ENCODE measurements around the gene IPO7.
"Not testable (repeated sequence)": the region's sequence is repeated elsewhere in the genome, so short reads cannot be mapped to it uniquely, and the experiment has no call there.

IPO7 gene

DNA sequence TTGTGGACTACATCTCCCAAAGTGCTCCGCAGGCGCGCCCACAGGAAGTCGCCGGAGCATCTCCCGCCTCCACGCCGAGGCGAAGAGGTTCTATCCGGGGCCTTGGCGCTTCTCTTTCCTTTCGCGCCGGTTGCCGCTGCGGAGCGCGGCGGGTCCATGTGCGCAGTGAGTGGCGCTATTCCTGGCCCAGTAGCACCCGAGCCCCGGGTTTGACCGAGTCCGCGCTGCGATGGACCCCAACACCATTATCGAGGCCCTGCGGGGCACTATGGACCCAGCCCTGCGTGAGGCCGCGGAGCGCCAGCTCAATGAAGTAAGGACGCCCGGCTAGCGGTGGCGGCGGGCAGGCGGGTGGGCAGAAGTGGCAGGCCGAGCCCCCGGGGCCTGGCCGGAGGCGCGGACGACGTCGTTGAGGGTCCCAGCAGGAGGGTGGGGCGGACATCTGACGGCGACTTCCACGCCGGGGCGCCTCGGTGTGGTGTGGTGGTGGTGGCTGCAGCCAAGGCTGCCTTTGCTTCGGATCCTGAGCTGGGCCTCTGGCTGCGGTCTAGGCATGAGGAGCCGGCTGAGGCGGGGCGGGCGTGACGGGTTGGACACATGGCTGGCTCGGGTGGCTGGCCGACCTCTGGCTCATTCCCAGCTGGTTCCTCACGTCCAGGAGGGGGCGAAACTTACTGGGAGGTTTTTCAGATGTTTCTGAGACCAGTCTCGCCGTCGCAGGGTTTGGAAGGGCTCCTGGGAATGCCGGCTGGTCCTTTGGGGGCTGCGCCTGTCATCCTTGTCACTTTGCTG, at the start of gene IPO7:
IPO7 (plus strand) TSS at position 118 of the 792 bp plus-strand sequence; CDS start at position 230, 112 bp downstream.
- DNase-seq = peak; percentile 89 to 95

DNA sequence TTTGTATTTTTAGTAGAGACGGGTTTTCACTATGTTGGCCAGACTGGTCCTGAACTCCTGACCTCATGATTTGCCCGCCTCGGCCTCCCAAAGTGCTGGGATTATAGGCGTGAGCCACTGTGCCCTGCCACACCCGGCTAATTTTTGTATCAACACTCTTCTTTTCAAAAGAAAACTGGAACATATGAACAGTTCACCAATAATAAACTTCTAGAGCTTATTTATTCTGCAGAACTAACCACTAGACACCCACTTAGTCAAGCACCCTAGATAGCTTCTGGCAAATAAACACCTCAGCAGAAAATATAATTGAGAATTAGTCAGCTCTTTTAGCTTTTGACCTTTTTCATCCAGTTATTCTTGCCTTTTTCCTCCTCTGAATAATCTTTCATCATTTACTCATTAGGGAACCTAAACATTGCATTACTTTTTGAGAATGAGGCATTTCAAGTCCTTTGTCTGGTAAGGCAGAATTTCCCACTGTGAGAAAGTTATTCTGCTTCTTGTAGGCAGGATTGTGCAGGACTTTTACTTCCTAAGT, 42.7 kb upstream of the IPO7 start:
- DNase-seq = no peak

DNA sequence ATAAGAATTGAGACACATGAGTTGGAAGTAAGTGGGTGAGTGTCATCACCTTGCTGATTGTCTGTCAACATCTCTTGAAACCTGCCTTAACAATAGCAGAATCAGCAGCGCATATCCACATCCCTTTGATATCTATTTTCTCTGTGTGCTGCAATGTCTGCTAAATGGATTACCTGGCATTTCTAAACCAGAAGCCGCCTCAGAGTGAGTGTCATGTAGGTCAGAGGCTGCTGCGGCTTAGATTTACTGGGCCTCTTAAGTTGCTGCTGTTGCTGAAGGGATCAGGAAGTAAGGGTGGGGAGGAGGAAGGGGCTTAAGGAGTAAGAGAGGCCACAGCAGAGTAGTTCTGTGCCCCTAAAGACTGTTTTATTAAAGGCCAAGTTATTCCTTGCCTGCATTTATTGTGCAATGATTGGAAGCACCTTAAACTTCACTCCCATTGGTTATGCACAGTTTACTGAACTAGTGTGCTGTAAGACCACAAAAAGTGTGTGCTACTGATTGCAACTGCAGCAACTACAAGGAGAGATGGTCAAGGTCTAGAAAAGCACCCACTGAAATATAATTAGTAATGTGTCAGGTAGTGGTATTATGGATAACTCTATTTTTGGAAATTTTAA, 40.3 kb upstream of the IPO7 start:
- no peak for DNase-seq

DNA sequence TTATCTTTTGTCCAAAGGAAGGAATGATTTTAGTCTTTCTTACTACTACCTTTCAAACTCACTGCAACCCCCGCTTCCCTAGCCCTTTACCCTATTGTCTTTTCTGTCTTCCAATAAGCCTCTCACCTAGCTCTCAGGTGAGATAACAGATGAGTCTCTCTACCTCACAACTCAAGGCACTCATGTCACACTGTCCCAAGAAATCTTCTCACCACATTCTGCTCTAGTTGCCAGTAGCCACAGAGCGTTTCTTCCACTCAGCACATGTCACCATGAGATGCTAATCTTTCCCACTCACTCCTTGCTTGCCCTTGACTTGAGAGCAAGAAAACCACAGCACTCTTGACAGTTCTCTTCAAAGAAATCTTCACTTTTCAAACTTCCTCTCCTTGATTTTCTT, 37.4 kb upstream of the IPO7 start:
- DNase-seq = no peak

DNA sequence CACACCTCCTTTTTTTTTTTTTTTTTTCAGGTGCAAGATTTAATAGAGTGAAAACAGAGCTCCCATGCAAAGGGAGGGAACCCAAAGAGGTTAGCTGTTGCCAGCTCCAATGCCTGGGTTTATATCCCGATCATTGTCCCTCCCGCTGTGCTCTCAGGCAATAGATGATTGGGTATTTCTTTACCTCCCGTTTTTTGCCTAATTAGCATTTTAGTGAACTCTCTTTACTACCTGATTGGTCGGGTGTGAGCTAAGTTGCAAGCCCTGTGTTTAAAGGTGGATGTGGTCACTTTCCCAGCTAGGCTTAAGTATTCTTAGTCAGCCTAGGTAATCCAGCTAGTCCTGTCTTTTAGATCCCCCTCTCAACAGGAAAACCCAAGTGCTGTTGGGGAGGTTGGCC, 36.7 kb upstream of the IPO7 start:
- DNase-seq = not testable (repeated sequence)

DNA sequence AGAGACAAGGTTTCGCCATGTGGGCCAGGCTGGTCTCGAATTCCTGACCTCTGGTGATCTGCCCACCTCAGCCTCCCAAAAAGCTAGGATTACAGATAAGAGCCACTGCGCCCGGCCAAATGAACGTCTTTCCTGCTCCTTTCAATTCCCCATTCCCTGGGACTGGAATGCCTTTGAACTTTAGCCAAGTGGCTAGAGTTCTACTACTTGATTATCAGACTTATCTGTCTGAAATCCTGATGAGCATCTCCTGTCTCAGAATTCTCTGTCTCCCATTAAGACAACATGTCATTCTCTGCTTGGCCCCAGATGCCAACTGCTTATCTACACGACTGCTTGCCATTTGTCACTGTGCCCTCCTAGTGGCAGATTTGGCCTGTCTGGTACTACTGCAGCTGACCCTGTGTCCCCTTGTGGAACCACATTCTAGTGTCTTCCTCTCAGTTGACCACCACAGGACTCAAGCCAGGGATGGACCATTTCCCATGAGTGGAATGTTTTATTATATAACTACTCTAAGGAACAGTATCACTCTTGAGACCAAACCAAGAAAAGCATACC, 33.1 kb upstream of the IPO7 start:
- no peak for DNase-seq

DNA sequence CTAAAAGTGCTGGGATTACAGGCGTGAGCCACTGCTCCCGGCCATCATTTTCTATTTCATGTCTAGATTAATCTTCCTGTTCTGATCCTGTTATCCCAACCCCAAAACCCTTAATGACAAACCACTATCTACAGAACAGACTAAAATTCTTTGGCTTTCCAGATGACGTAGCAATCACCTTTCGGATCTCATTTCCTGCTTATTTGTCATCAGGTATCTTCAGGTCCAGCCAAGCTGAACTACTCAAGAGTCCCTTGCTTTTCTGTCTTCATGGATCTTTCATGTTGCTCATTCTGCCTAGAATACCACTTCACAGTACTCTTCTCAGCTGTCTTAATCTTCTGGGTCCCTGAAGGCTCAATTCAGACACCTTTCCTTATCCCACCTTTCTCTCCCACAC, 27.4 kb upstream of the IPO7 start:
- no peak for DNase-seq

DNA sequence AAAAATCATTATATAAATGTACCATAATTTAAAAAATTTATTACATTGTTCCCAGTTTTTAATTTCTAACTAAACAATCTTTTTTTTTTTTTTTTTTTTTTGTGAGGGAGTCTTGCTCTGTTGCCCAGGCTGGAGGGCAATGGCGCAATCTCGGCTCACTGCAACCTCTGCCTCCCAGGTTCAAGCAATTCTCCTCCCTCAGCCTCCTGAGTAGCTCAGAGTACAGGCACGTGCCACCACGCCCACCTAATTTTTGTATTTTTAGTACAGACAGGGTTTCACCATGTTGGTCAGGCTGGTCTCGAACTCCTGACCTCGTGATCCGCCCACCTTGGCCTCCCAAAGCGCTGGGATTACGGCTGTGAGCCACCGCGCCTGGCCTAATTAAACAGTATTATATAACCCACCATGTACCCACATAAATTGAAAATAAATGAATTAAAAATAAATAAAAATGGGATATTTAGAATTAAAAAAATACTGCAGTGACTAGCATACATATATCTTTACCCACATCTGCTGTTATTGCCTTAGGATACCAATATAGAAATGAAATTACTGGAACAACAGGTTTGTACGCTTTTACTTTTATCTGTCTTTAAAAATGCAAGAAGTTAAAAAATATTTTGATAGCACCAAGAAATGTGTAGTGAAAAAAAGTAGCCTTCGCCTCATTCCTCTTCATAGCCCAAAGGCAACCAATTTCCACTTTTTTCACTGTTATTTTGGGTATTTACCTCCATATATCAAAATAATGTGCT, 23.4 kb upstream of the IPO7 start:
- not testable (repeated sequence) for DNase-seq

DNA sequence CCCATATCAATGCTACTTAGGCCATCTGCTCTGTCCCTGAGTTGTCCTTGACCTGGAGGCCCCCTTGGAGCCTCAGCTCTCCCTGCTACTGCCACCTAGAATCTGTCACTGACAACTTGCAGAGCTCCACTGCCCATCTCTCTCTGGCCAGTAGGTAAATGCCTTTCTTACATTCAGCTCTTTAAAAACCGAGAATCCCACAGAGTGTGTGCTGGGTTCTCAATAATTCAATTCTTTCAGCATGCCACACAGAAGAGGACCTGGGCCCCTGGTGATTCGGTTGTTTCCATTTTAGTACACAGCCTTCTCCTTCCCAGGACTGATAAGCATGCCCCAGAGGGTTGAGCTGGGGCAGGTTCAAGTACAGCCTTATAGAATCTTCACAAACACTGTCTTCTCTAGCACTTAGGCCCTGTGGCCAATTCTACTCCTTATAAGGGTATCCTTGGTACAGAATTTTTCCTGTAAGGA, 22.0 kb upstream of the IPO7 start:
- DNase-seq = no peak

DNA sequence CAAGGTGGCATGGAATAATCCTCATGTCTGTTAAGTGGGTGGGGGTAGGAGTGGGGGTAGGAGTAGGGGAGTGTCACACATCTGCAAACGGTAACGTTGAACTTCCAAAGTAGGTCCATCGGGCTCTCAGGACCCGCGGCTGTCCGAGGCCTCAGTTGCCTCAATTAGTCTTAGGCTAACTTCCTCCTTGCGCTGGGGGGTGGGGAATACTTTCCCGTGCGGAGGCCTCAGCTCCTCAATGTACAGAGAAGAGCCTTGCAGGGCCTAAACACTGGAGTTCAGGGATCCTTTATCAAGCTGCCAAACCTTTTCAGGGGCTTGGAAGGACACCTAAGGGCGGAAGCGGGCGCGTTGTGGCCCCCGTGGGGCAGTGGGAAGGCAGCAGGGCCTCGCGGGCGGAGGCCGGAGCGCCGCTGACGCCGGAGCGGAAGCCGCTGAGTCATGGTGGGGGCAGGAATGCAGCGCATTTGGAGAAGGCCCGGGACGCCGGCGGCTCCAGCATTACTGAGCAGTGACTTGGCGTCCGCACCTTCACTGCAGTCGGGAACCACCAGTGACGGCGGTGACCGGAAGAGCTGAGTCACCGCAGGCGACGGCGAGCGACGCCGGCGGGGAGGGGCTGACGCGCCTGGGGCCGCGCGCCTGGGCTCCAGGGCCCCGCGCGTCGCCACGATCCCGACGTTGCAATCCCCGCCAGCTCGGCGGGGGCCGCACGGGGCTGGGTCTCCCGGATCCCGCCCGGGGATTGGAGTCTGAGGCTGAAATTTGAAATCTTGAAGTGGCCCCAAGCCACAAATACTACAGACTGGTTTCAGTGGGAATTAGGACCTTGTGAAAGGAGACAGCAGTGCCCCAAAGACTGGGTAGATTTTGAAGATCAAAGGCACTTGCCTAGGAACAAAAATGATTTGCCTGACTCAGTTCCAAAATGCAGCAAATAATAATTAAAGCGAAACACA, 20.2 kb upstream of the IPO7 start:
- DNase-seq = peak; percentile 84 to 92

DNA sequence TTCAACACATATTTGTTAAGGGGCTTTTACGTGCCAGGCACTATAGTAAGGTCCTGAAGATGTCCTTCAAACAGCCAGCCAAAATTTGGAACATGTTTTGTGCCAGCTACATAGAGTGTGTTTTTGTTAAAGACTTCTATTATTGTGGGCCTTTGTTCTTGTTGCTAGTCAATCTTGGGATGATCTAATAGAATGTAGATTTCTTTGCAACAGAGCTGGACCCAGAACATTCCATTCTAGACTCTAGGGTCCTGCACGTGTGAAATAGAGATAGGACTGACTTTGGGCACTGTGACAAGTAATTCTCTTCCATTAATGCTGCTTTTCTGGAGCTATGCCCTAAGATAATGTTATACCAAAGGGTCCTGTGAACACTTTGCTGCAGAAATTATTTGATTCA, 16.9 kb upstream of the IPO7 start:
- no peak for DNase-seq

DNA sequence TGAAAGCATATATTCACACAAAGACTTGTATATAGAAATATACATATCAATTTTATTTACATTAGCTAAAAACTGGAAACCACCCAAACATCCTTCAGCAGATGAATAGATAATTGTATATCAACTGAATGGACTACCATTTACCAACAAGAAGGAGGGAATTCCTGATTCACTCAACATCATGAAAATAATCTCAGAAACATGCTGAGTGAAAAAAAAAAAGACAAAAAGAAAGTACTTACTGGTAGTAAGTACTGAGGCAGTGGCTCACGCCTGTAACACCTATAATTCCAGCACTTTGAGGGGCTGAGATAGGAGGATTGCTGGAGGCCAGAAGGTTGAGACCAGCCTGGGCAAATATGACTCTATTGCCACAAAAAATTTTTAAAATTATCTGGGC, 7.4 kb upstream of the IPO7 start:
- peak; percentile 2 to 55 for DNase-seq

DNA sequence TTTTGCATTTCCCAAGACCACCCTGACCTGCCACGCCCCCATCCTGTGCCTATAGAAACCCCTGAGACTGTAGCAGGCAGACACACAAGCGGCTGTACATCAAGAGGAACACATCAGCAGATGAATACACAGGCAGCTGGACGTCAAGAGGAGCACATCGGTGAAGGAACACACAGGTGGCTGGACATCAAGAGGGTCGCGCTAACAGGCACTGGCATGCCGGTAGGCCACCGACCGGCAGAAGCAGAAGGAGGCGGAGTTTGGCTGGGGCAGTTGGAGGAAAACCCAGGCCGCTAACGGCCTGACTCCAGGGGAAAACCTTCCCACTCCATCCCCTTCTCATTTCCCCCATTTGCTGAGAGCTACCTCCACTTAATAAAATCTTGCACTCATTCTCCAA, 5.4 kb upstream of the IPO7 start:
- DNase-seq = no peak

DNA sequence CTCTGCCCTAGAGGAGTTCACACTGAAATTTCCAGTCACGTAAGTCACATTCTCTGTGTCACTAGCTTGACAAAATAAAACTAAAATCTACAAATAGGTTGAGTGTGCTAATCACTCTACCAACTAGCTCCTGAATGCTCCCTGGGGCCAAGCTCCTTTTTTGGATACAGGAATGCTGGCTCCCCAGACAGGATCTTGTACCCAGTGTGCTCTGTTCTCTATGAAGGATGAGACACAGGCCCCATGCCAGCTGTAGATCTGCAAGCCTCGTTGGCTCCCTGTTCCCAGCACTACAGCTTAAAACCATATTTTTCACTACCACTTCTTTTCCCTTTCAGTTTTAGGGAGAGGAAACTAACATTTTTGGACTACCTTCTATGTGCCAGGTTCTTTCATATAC, 3.7 kb upstream of the IPO7 start:
- no peak for DNase-seq

DNA sequence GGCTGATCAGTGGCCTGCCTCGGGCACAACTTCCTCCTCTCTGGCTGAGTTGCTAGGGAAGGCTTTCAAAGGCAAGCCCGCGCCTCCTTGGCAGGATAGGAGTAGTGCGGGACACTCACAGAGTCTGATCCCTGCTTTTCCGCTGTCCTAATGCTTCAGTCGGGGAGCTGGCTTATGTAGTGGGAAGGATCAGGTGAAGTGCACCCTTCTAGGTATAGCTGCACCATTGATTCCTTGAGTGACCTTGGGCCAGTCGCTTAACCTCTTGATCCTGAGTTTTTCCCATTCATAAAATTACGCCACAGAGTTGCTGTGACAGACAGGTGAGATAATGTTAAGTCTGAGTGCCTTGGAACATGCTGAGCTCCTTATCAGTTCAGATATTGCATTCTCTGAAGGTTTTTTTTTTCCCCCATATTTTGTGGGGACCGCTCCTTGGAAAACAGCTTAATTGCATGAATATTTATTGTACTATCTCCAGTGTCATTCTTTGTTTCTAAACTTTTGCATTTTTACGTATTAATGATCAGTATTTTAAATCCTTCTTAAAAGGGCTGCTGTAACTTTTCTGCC, 961 bp downstream of the IPO7 start:
- peak in 1 of 2 experiments; percentile 60 for DNase-seq

DNA sequence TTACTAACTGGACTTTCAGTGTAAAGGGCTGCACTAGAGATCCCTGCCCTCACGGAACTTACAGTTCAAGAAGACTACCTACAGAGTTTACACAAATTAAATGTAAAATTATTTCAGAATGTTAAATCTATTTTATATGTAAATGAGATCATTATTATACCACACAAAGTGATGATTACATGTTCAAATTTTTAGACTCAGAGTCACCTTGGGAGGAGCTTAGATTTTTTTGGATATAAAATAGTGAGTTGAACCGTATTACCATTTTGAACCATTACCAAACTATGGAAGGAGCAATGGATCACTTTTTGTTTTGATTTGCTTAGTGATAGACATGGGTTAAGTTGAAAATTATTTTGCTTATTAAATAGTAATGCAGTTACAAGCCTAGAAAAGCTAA, 1.6 kb downstream of the IPO7 start:
- DNase-seq = no peak

DNA sequence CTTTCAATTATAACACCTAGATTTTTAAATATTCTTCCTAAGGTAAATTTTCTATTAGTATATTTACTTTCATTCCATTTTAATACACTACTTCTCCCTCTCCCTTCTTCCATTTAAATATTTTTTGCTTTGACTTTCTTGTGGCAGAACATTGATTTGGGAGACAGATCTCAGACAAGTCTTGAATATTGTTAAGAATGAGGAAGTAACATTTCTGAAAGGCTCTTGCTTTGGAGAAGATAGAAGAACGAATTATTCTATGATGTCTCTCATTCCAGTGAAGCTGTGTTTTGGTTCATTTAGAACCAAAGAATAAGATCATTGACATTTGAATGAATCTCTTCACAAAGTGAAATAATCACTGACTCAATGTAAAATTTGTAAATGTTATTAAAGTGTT, 2.4 kb downstream of the IPO7 start:
- DNase-seq = no peak

DNA sequence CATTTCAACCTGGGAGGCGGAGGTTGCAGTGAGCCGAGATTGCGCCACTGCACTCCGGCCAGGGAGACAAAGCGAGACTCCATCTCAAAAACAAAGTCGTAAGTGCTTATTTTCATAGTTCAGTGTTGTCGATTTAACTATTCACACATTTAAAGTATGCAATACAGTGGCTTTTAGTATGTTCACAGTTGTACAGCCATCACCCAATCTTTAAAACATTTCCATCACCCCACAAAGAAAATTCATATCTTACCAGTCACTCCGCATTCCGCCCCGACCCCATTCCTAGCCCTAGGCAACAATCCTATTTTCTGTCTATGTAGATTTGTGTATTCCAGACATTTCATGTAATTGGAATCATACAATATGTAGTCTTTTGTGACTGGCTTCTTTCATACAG, 11.9 kb downstream of the IPO7 start:
- DNase-seq = no peak

DNA sequence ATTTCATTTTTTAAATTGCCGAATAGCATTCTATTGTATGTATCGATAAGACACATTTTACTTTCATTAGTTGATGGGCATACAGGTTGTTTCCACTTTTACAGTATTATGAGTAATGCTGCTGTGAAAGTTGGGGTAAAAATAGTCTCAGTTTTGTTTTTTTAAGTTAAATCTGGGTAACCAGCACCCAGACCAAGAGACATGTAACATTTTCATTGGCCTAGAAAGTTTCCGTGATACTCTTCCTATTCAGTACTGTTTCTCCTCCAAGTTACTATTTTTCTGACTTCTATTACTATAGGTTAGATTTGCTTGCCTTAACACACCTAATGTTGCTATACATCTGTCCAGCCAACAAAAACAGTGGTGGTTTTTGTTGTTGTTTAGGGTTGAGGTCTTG, 12.3 kb downstream of the IPO7 start:
- no peak for DNase-seq

DNA sequence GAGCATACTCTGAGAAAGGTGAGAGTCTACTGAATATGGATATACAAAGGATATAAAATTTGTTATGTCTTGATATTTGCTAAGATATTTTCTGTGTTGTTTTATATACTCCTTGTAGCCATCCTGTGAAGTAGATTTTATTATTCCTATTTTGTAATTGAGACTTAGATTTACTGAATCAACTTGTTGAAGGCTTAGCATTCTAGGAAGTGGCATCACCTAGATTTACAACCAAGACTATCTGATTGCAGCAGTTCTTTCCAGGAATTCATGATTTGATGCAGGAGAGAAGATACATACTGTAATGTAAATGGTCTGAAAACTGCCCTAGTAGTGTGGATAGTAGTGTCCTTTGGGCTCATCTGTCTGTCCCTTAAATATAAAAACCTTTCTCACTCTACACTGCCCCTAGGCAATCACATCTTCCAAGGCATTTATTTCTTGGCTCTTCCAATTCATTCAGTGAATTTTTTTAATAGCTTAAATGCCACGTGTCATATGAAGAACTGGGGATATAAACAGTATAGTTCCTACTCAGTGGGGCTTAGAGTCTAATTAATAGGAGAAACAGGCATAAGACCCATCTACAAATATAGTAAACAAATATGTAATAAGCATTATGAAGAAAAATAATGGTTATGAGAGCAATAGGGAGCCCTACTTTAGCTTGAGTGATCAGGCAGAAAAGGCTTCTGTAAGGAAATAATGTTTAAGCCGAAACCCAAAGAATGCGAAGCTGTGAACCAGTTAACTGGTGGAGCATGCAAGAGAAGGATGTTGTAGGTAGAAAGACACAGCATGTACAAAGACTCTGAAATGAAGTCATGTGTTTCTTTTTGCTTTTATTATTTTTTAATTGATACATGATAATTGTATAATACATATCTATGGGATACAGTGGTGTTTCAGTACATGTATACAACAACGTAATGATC, 13.6 kb downstream of the IPO7 start:
- no peak for DNase-seq
